Measurements from ENCODE around the gene PERM1. TPM values are rescaled to one million over a fixed set of nuclear protein-coding genes. Genes with fewer than 3 reads are reported as not detected.
A peak's percentile ranks its signal among the peaks of the same experiment; 100 is the strongest.

The PERM1 gene
- total and polyA plus RNA-seq, 2 of the 8 experiments (the other 6 are each of a cell fraction or from before 2014, with no cell fraction given): not detected

DNA sequence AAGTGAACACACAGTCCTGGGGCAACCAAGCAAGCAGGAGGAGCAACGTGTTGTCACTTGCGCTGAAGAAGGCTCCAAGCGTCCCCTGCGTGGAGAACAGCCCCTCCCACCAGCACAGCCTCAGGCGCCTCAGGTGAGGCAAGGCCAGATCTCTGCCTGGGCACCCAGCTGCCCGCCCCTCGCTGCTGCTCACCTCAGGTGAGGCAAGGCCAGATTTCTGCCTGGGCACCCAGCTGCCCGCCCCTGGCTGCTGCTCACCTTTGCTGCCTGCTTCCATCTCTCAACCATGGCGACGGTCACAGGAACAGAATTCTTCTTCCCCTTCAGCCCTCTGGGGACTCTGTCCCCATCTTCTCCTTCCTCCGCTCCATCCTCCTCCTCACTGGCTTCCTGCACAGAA lies 25.3 kb downstream of the PERM1 start:
- FAIRE-seq: no peak
- Histone ChIP-seq H3K9me3 (ENCODE audit: insufficient read depth in 2 of 2, low read depth in 1 of 2, low read length in 1 of 2) (no peaks in the 10 kb centered on the region; a peak in 1 of 4 replicates), H4K8ac (ENCODE audit: extremely low read depth, insufficient read depth, low read length) (peak overlapping the region; percentile 75; the same call in 1 of the 2 replicates), H3K4ac (replicated peaks; ENCODE audit: insufficient read length, low read depth, low read length) (no peak overlapping the region), H2BK5ac (ENCODE audit: low read depth, low read length) (no peak overlapping the region), H2BK120ac (replicated peaks; ENCODE audit: low read depth, low read length) (no peak overlapping the region), H2BK12ac (ENCODE audit: low read depth, low read length) (no peak overlapping the region), H4K91ac (replicated peaks; ENCODE audit: insufficient read length, low read length) (no peak overlapping the region), H3K4me1 (replicated peaks in 1 of 4; ENCODE audit: control insufficient read depth in 3 of 4, insufficient read depth in 4 of 4, low read length in 3 of 4) (peaks cover 0 to 9% (median 3%) of the 10 kb centered on the region in 4 experiments; a peak in 5 of 7 replicates), H3K14ac (ENCODE audit: insufficient read length) (no peak overlapping the region), H3K4me2 (ENCODE audit: insufficient read depth in 1 of 2, low read depth in 2 of 2, low read length in 2 of 2) (no peak overlapping the region), H3K36me3 (ENCODE audit: control insufficient read depth in 2 of 4, insufficient read depth in 4 of 4, low read length in 3 of 4) (peaks cover 8 to 46% (median 30%) of the 10 kb centered on the region in 4 experiments; a peak in 7 of 8 replicates), H2AFZ (ENCODE audit: low read length) (no peak overlapping the region), H3K79me2 (ENCODE audit: control insufficient read depth in 1 of 2, insufficient read depth in 2 of 2, low read length in 2 of 2) (peaks cover 0 to 14% of the 10 kb centered on the region in 2 experiments; a peak in 3 of 4 replicates), H4K20me1 (replicated peaks in 1 of 2; ENCODE audit: control insufficient read depth in 1 of 2, insufficient read depth in 2 of 2, low read length in 2 of 2) (peaks cover 19 to 22% of the 10 kb centered on the region in 2 experiments), H3K79me1 (ENCODE audit: low read depth, low read length) (peaks cover 14% of the 10 kb centered on the region), H3K9ac (replicated peaks in 1 of 4; ENCODE audit: extremely low read depth in 1 of 4, low read depth in 3 of 4, low read length in 3 of 4) (no peak overlapping the region), H2BK15ac (ENCODE audit: low read length) (no peak overlapping the region), H3K4me3 (ENCODE audit: extremely low read depth in 1 of 4, insufficient read depth in 2 of 4, low read depth in 3 of 4, low read length in 4 of 4) (no peak overlapping the region), H3K18ac (ENCODE audit: extremely low read depth, low read length) (no peak overlapping the region), H2BK20ac (ENCODE audit: low read length) (no peak overlapping the region), H3K27me3 (replicated peaks in 1 of 4; ENCODE audit: control insufficient read depth in 3 of 4, extremely low read depth in 1 of 4, insufficient read depth in 3 of 4, low read length in 3 of 4) (peaks cover 4 to 17% (median 12%) of the 10 kb centered on the region in 4 experiments), H3K23me2 (ENCODE audit: low read depth, low read length) (peaks cover 10% of the 10 kb centered on the region), H3K27ac (ENCODE audit: low read depth, low read length) (no peak overlapping the region), H3K56ac (replicated peaks; ENCODE audit: insufficient read length, low read depth, low read length) (no peak overlapping the region), H2AK5ac (ENCODE audit: low read depth, low read length) (no peak overlapping the region), H4K5ac (ENCODE audit: insufficient read length, low read depth, low read length) (no peak overlapping the region), H3K23ac (ENCODE audit: insufficient read length) (no peak overlapping the region)
- WGBS, 2 experiments (ENCODE audit: extremely low coverage in 1 of 2, insufficient coverage in 1 of 2, insufficient read length in 1 of 2, insufficient replicate concordance in 2 of 2, low coverage in 1 of 2, low lambda C conversion rate in 2 of 2, missing lambda C conversion rate in 1 of 2): 92% methylated on average over 8 of the region's 11 CpGs; no CpG with 5 or more reads in 1 of the 2 experiments
- CTCF ChIA-PET (ENCODE audit: partially characterized antibody): interaction anchor here (1.0 to 2.1 kb wide), 7 partner anchors 10 to 84 kb away, joined by 3 to 5 read pairs (median 3); no protein-coding TSS in a partner anchor
- no peak for TF ChIP-seq TBP (IDR thresholded peaks at IDR 0.05; ENCODE audit: low read depth, low read length)
- DNase-seq (ENCODE audit: low read depth in 1 of 2, low spot score in 2 of 2): no peak
- POLR2A ChIA-PET (ENCODE audit: partially characterized antibody): interaction anchor here (1.2 to 8.8 kb wide), 2 partner anchors 14 to 25 kb away, joined by 3 to 65 read pairs; no protein-coding TSS in a partner anchor
